Heart right ventricle (tissue), 16 donors: ENCODE results near the gene SRC. TPM values are rescaled to one million over a fixed set of nuclear protein-coding genes. Genes with fewer than 3 reads are reported as not detected.
A peak's percentile ranks its signal among the peaks of the same experiment; 100 is the strongest.

Experiments used
- ATAC-seq, 8 donors: fragments of 200-7000 bp; cut with Tn5 transposase; one replicate each; pipeline ENCODE4 v1.9.1; 2020; ENCODE audit warnings: mild to moderate bottlenecking in 8 of 8, moderate library complexity in 8 of 8, moderate number of reproducible peaks in 1 of 8
- DNase-seq, 2 donors: peaks; one replicate each; pipeline ENCODE4 v3.0.0-alpha.2; 2020
- H3K27ac ChIP-seq, 10 donors: fragments of 200-600 bp; sonication (generic) in 2 of 10; one replicate each; pipeline versions ENCODE4 v1.5.0 to v1.8.0; 2020 to 2022; ENCODE audit warnings: mild to moderate bottlenecking in 3 of 10
- H3K27me3 ChIP-seq, 7 donors: fragments of 200-600 bp; one replicate each; pipeline ENCODE4 v1.8.0; 2021 to 2022; ENCODE audit warnings: mild to moderate bottlenecking in 2 of 7
- H3K36me3 ChIP-seq, 9 donors: fragments of 200-600 bp; sonication (generic) in 1 of 9; one replicate each; pipeline versions ENCODE4 v1.5.0 to v1.8.0; 2020 to 2022; ENCODE audit warnings: mild to moderate bottlenecking in 2 of 9
- H3K4me1 ChIP-seq, 9 donors: fragments of 200-600 bp; sonication (generic) in 1 of 9; one replicate each; pipeline versions ENCODE4 v1.5.0 to v1.8.0; 2020 to 2022; ENCODE audit warnings: mild to moderate bottlenecking in 4 of 9
- H3K4me3 ChIP-seq, 10 donors: fragments of 200-600 bp; sonication (generic) in 2 of 10; one replicate each; pipeline versions ENCODE4 v1.5.0 to v1.8.0; 2020 to 2022; ENCODE audit warnings: mild to moderate bottlenecking in 7 of 10, moderate library complexity in 2 of 10
- H3K9me3 ChIP-seq, 11 donors: fragments of 200-600 bp in 10 of 11; sonication (generic) in 2 of 11; one replicate each; pipeline versions ENCODE4 v1.5.0 to v1.8.0; 2013 to 2022; ENCODE audit warnings: mild to moderate bottlenecking in 2 of 11, control low read depth in 1 of 11, moderate library complexity in 1 of 11
- WGBS, 2 donors: extraction: QIAGEN DNeasy Blood & Tissue Kit; methylation state at CpG; one replicate each; pipeline ENCODE4 v1.1.7; 2013; ENCODE audit warnings: inconsistent platforms in 1 of 2; 5-methylcytosine and 5-hydroxymethylcytosine counted together
- intact Hi-C, 10 donors: fragments of 100-400 bp; cut with DNase I; formaldehyde crosslinking; loops; one replicate each; pipeline versions ENCODE4 v1.11.1 to v1.14.2; 2022
- polyA plus RNA-seq, 2 donors: library from polyadenylated mRNA; stranded (reverse); fragments of 200-250 nt; gene quantifications; one replicate each; pipeline ENCODE4 v1.2.3, GENCODE V29; 2013
- total RNA-seq, 10 donors: library from RNA; stranded (reverse); fragmentation: NEBNext Ultra II Directional in 3 of 10; extraction: Animal tissue kit (Norgen Biotek cat#: 25700) in 3 of 10; gene quantifications; one replicate each; pipeline versions ENCODE4 v1.2.1 to v1.2.4, GENCODE V29; 2021 to 2023
- TF ChIP-seq, protein P1 (sequence below), 9 donors: fragments of 200-600 bp; sonication (generic) in 2 of 9; IDR thresholded peaks; one replicate each; pipeline versions ENCODE4 v1.5.0 to v1.8.0; 2021 to 2022; ENCODE audit warnings: antibody characterized with exemption in 9 of 9, mild to moderate bottlenecking in 5 of 9, moderate library complexity in 1 of 9
- donor health status: Arrhythmogenic right ventricular cardiomyopathy.
- donor health status: ischemic (EF 13 %, LVEDD 7.1; RV severe dilation, severe dysfunction).
- donor health status: healthy with polysubstance abuse.
- donor health status: DM: no; HTN: yes; CAD: no.
- donor health status: DM: no; HTN: no; CAD: no.
- donor health status: ischemic (EF 25% LVEDD 6.9; RV normal size, moderate dysfunction).
- donor health status: ischemic (EF 25% LVEDD 5.7; RV mildly dilated, moderate dysfunction).
- donor health status: healthy.
- donor health status: DM: yes; HTN: yes; CAD: no.
- donor health status: Ischemic cardiomyopathy.
- donor health status: ischemic (EF 35%, LVEDD 5.7; RV mildly dilated, moderate dysfunction).
- donor health status: nonischemic (EF 11% LVEDD 7.7; RV severe dilation, severe dysfunction).
- donor health status: DM: yes; HTN: yes; CAD: no.
- donor health status: PGD.
- donor health status: ischemic (EF 29% LVEDD 5.4; RV normal size, mild dysfunction).
- donor health status: nonischemic (EF 23%, LVEDD 6.1; RV moderate dilation, normal function).

The SRC gene
- total and polyA plus RNA-seq, 12 donors = 1.9 to 10.8 (median 4.2) TPM

- peak in 2 of 8 donors; percentile 19 to 37 for ATAC-seq
- DNase-seq = no peak
- Histone ChIP-seq H3K9me3 (no peaks in the 10 kb centered on the region), H3K27ac (peak overlapping the region in 1 of 10 donors; percentile 58), H3K36me3 (peaks cover 0 to 10% (median 0%) of the 10 kb centered on the region in 9 donors), H3K4me1 (peaks cover 0 to 32% (median 0%) of the 10 kb centered on the region in 9 donors), H3K27me3 (no peaks in the 10 kb centered on the region), H3K4me3 (no peak overlapping the region)
- TF ChIP-seq, protein P1, sequence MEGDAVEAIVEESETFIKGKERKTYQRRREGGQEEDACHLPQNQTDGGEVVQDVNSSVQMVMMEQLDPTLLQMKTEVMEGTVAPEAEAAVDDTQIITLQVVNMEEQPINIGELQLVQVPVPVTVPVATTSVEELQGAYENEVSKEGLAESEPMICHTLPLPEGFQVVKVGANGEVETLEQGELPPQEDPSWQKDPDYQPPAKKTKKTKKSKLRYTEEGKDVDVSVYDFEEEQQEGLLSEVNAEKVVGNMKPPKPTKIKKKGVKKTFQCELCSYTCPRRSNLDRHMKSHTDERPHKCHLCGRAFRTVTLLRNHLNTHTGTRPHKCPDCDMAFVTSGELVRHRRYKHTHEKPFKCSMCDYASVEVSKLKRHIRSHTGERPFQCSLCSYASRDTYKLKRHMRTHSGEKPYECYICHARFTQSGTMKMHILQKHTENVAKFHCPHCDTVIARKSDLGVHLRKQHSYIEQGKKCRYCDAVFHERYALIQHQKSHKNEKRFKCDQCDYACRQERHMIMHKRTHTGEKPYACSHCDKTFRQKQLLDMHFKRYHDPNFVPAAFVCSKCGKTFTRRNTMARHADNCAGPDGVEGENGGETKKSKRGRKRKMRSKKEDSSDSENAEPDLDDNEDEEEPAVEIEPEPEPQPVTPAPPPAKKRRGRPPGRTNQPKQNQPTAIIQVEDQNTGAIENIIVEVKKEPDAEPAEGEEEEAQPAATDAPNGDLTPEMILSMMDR (IDR thresholded peaks at IDR 0.05) = no peak
- WGBS, 2 donors = 72 to 74% methylated on average over 24 of the region's 24 CpGs
- intact Hi-C loops = no loop called here
Measured at GRCh38 chr20:37378785-37379598, 33.1 kb downstream of the SRC start.

- H3K4me1 ChIP-seq = peaks cover 0 to 38% (median 5%) of the 10 kb centered on the region in 9 donors
- H3K36me3 ChIP-seq = peaks cover 0 to 7% (median 0%) of the 10 kb centered on the region in 9 donors
- no peak for DNase-seq
- intact Hi-C loops = loop anchor here in 9 of 10 donors (5.0 to 10.0 kb wide), 9 partner anchors 103 to 185 kb away; partner anchors contain the start of gene BLCAP (in 1 of the 9)
- TF ChIP-seq, protein P1 (IDR thresholded peaks at IDR 0.05) = no peak
- no peaks in the 10 kb centered on the region for H3K27me3 ChIP-seq
- WGBS, 2 donors = 81 to 86% methylated on average over 14 of the region's 14 CpGs
- no peak overlapping the region for H3K27ac ChIP-seq
- ATAC-seq = no peak
- no peaks in the 10 kb centered on the region for H3K9me3 ChIP-seq
- no peak overlapping the region for H3K4me3 ChIP-seq
Measured at GRCh38 chr20:37379967-37380828, 34.3 kb downstream of the SRC start.

GRCh38 chr20:37380864-37381579, 35.1 kb downstream of the SRC start:
- intact Hi-C loops = loop anchor here in 9 of 10 donors (5.0 to 10.0 kb wide), 9 partner anchors 104 to 186 kb away; partner anchors contain the start of gene BLCAP (in 1 of the 9)
- DNase-seq = no peak
- H3K27ac ChIP-seq = no peak overlapping the region

More at GRCh38 chr20:37380864-37381579, 35.1 kb downstream of the SRC start:
- Histone ChIP-seq H3K36me3 (peaks cover 0 to 6% (median 0%) of the 10 kb centered on the region in 9 donors), H3K9me3 (no peaks in the 10 kb centered on the region), H3K4me1 (peaks cover 0 to 38% (median 5%) of the 10 kb centered on the region in 9 donors), H3K27me3 (no peaks in the 10 kb centered on the region), H3K4me3 (no peak overlapping the region)
- TF ChIP-seq, protein P1 (IDR thresholded peaks at IDR 0.05) = no peak
- WGBS, 2 donors = 86 to 93% methylated on average over 16 of the region's 16 CpGs
- ATAC-seq = no peak
